K562 (cell line): ENCODE measurements around the gene CNTN2. TPM values are rescaled to one million over a fixed set of nuclear protein-coding genes. Genes with fewer than 3 reads are reported as not detected.

Experiments used
- ATAC-seq: fragments of 200-7000 bp; cut with Tn5 transposase; 3 replicates; pipeline ENCODE4 v1.9.1; 2020; ENCODE audit warnings: moderate library complexity
- BruUV-seq: library from RNA; stranded (reverse); fragments of 400-500 nt; replicated peaks from 2 replicates; lab custom pipeline; 2021; lab: Mats Ljungman, UMichigan
- CTCF ChIA-PET: fragments of 300-600 bp; formaldehyde crosslinking; extraction: SDS; loops from one replicate; lab custom pipeline; 2021; ENCODE audit warnings: low intra/inter-chr PET ratio; lab: Yijun Ruan, JAX
- POLR2A ChIA-PET: fragments of 300-600, 350-650 bp; sonication (Branson Sonifier 250); formaldehyde crosslinking; extraction: SDS; loops from one replicate; lab custom pipeline; 2021; ENCODE audit warnings: antibody characterized with exemption, inconsistent platforms; lab: Yijun Ruan, JAX
- DNase-seq, 4 experiments: peaks; one replicate each; pipeline versions ENCODE4 v3.0.0 to v3.0.0-alpha.2; 2011 to 2018; ENCODE audit warnings: low spot score in 3 of 4, mixed read lengths in 3 of 4; ENCODE audit errors: extremely low read depth in 1 of 4
- FAIRE-seq: peaks from 2 replicates; lab custom pipeline; 2011; peaks lifted over from hg19 to GRCh38; lab: Jason Lieb, UNC
- H2AFZ ChIP-seq: 2 replicates; pipeline ENCODE4 v1.6.0; 2011; ENCODE audit warnings: low read depth, low read length, control low read depth, inconsistent platforms
- H3K27ac ChIP-seq: fragments of 200-600 bp; 3 replicates; pipeline ENCODE4 v1.8.0; 2011; ENCODE audit warnings: low read depth, mild to moderate bottlenecking, control low read depth, inconsistent platforms, low read length, moderate library complexity, mixed read lengths; ENCODE audit errors: extremely low read depth
- H3K27me3 ChIP-seq, 2 experiments: fragments of 300-600 bp in 1 of 2; 2 replicates in 1 of 2; 3 replicates in 1 of 2; pipeline versions ENCODE4 v1.6.0 to v1.8.0; 2011; ENCODE audit warnings: inconsistent platforms in 2 of 2, low read length in 2 of 2, mild to moderate bottlenecking in 1 of 2, mixed read lengths in 1 of 2, moderate library complexity in 1 of 2; ENCODE audit not compliant: control insufficient read depth in 2 of 2, insufficient read depth in 2 of 2
- H3K36me3 ChIP-seq: fragments of 300-600 bp; 3 replicates; pipeline ENCODE4 v1.8.0; 2011; ENCODE audit warnings: mild to moderate bottlenecking, low read length, inconsistent platforms; ENCODE audit not compliant: control insufficient read depth, insufficient read depth
- H3K4me1 ChIP-seq, 2 experiments: fragments of 200-600 bp in 1 of 2; replicated peaks in 1 of 2; 2 replicates in 1 of 2; 3 replicates in 1 of 2; pipeline versions ENCODE4 v1.5.1 to v1.8.0; 2011; ENCODE audit warnings: inconsistent platforms in 2 of 2, low read length in 2 of 2, mild to moderate bottlenecking in 1 of 2, mixed read lengths in 1 of 2, moderate library complexity in 1 of 2; ENCODE audit not compliant: control insufficient read depth in 2 of 2, insufficient read depth in 2 of 2
- H3K4me2 ChIP-seq: 2 replicates; pipeline ENCODE4 v1.6.1; 2011; ENCODE audit warnings: low read length, control low read depth, inconsistent platforms, mixed read lengths; ENCODE audit not compliant: insufficient read depth
- H3K4me3 ChIP-seq: fragments of 200-600 bp; sonication (generic), shearing (Covaris generic); 2 replicates; pipeline ENCODE4 v1.5.1; 2016; ENCODE audit warnings: control low read depth, inconsistent platforms
- H3K79me2 ChIP-seq: fragments of 200-600 bp; 3 replicates; pipeline ENCODE4 v1.8.0; 2011; ENCODE audit warnings: low read length, inconsistent platforms; ENCODE audit not compliant: control insufficient read depth, insufficient read depth
- H3K9ac ChIP-seq, 2 experiments: 2 replicates each; pipeline versions ENCODE4 v1.6.0 to v1.6.1; 2011; ENCODE audit warnings: low read depth in 2 of 2, low read length in 2 of 2, control low read depth in 1 of 2, inconsistent platforms in 1 of 2, mild to moderate bottlenecking in 1 of 2, mixed read lengths in 1 of 2; ENCODE audit not compliant: insufficient read depth in 1 of 2
- H3K9me1 ChIP-seq: one replicate; pipeline ENCODE4 v1.6.0; 2011; ENCODE audit warnings: inconsistent platforms, mild to moderate bottlenecking, low read length, moderate library complexity; ENCODE audit not compliant: control insufficient read depth, insufficient read depth
- H3K9me3 ChIP-seq: replicated peaks from 2 replicates; pipeline ENCODE4 v1.5.1; 2011; ENCODE audit warnings: low read depth, low read length, inconsistent platforms; ENCODE audit not compliant: control insufficient read depth, insufficient read depth
- H4K20me1 ChIP-seq: replicated peaks from 2 replicates; pipeline ENCODE4 v1.6.1; 2011; ENCODE audit warnings: low read length, inconsistent platforms, mixed read lengths; ENCODE audit not compliant: control insufficient read depth, insufficient read depth
- CBFB ChIP-seq: sonication (generic); formaldehyde crosslinking; IDR thresholded peaks from 2 replicates; pipeline ENCODE4 v1.4.0; 2020; ENCODE audit warnings: mild to moderate bottlenecking, missing genetic modification reagents
- JUND ChIP-seq, 2 experiments: IDR thresholded peaks; 2 replicates in 1 of 2; 3 replicates in 1 of 2; pipeline ENCODE4 v1.6.1; 2011; ENCODE audit warnings: borderline replicate concordance in 2 of 2, low read depth in 2 of 2, low read length in 2 of 2, improper control_type of control experiment in 1 of 2, missing biosample characterization in 1 of 2, missing genetic modification characterization in 1 of 2, missing genetic modification reagents in 1 of 2
- NR1H2 ChIP-seq: sonication (generic); formaldehyde crosslinking; IDR thresholded peaks from 2 replicates; pipeline ENCODE4 v1.4.0; 2020; ENCODE audit warnings: mild to moderate bottlenecking, missing genetic modification reagents
- PHF20 ChIP-seq: fragments of 450-650 bp; IDR thresholded peaks from 2 replicates; pipeline ENCODE4 v1.6.1; 2018; ENCODE audit not compliant: partially characterized antibody
- PHTF2 ChIP-seq: fragments of 250-450 bp; sonication (Bioruptor Pico); IDR thresholded peaks from 2 replicates; pipeline ENCODE4 v1.5.0; 2021; ENCODE audit warnings: mild to moderate bottlenecking
- TAF7 ChIP-seq: fragments of 450-650 bp; IDR thresholded peaks from 2 replicates; pipeline ENCODE4 v1.6.1; 2016; ENCODE audit warnings: missing genetic modification characterization, missing compliant biosample characterization
- ZNF280B ChIP-seq: fragments of 250-450 bp; sonication (Bioruptor Pico); IDR thresholded peaks from 2 replicates; pipeline ENCODE4 v1.5.1; 2021; ENCODE audit warnings: mild to moderate bottlenecking
- WGBS: fragments of 100-300 bp; shearing (Covaris generic); methylation state at CpG from one replicate; pipeline ENCODE4 v1.1.6; 2016; ENCODE audit warnings: low coverage, mixed read lengths; ENCODE audit not compliant: insufficient coverage; ENCODE audit errors: missing lambda C conversion rate; 5-methylcytosine and 5-hydroxymethylcytosine counted together
- in situ Hi-C: fragments of 300-500 bp; cut with MboI; formaldehyde crosslinking; loops from 4 replicates; pipeline ENCODE4 v1.15.0; 2018; ENCODE audit warnings: inconsistent platforms, mixed read lengths
- intact Hi-C: fragments of 100-400 bp; cut with micrococcal nuclease; formaldehyde crosslinking; loops from 2 replicates; pipeline ENCODE4 v1.14.2; 2022
- polyA plus RNA-seq, 8 experiments: library from polyadenylated mRNA; depleted of rRNA in 4 of 8; stranded (reverse) in 5 of 8; unstranded in 3 of 8; fragments of >200 nt; fragmentation: Nextera tagmentation in 2 of 8; fragmentation: Illumina TruSeq in 1 of 8; extraction: Ambion mirVana in 2 of 8; extraction: Trizol in 1 of 8; gene quantifications; 2 replicates each; pipeline versions ENCODE4 v1.2.1 to v1.2.3, GENCODE V29; 2011 to 2014; ENCODE audit warnings: inconsistent platforms in 1 of 8, missing spikeins in 1 of 8
- total RNA-seq, 7 experiments: library from RNA; depleted of rRNA in 6 of 7; stranded (reverse); fragments of >200 nt in 6 of 7; fragmentation: Illumina TruSeq in 2 of 7; extraction: Trizol in 2 of 7; gene quantifications; 2 replicates each; pipeline versions ENCODE4 v1.2.1 to v1.2.3, GENCODE V29; 2011 to 2021; ENCODE audit warnings: low replicate concordance in 1 of 7
- TF ChIP-seq, protein P1 (sequence below): IDR thresholded peaks from 3 replicates; pipeline ENCODE4 v1.6.1; 2011; ENCODE audit warnings: borderline replicate concordance, mild to moderate bottlenecking; ENCODE audit not compliant: insufficient read length, insufficient read depth

The CNTN2 gene
- total and polyA plus RNA-seq, 9 of the 15 experiments (the other 6 are each of a cell fraction or from before 2014, with no cell fraction given): not detected

DNA sequence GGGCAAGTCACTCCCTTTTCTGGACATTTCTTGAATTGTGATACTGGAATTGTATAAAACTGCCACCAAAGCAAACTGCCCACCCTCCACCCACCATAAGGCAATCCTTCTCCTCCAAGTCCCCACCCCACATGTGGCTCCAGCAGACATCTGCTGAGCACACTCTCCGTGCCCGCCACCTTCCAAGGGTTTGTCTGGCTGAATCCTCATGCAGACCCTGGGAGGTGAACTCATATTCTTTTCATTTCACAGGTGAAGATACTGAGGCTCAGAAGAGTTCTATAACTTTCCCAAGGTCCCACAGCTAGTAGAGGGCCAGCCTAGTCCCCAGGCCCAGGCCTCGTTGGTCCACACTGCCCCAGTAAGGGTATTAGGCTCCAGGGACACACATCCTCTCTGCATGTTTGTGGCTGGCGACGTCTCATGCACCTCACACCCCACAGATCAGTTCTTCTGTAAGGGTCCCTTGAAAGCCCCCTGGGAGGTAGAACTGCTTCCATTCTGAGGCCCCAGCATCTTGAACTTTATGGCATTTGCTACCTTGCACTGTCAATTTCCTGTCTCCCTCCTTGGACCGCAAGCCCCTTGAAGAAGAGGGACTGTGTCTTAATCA is 14.1 kb downstream of the CNTN2 start:
- POLR2A ChIA-PET: no interaction called here
- no peak overlapping the region for H2AFZ ChIP-seq
- H3K79me2 ChIP-seq: no peaks in the 10 kb centered on the region
- no peaks in the 10 kb centered on the region for H3K9me1 ChIP-seq
- FAIRE-seq: no peak
- no peak overlapping the region for H3K9ac ChIP-seq
- intact Hi-C loops: no loop called here
- H3K27ac ChIP-seq: no peak overlapping the region
- ATAC-seq: no peak
- H3K27me3 ChIP-seq: peaks cover 50 to 84% of the 10 kb centered on the region in 2 experiments
- no TSS peak for BruUV-seq
- CTCF ChIA-PET: no interaction called here
- no peak for DNase-seq
- H4K20me1 ChIP-seq: peaks cover 29% of the 10 kb centered on the region
- no peak overlapping the region for H3K4me2 ChIP-seq
- no peaks in the 10 kb centered on the region for H3K36me3 ChIP-seq
- in situ Hi-C loops: no loop called here
- peaks cover 0 to 10% of the 10 kb centered on the region in 2 experiments; a peak in 2 of 5 replicates for H3K4me1 ChIP-seq
- H3K4me3 ChIP-seq: no peak overlapping the region
- WGBS: 2% methylated on average over 6 of the region's 6 CpGs
- no peaks in the 10 kb centered on the region for H3K9me3 ChIP-seq
- TF ChIP-seq PHTF2: no peak
- TF ChIP-seq, protein P1, sequence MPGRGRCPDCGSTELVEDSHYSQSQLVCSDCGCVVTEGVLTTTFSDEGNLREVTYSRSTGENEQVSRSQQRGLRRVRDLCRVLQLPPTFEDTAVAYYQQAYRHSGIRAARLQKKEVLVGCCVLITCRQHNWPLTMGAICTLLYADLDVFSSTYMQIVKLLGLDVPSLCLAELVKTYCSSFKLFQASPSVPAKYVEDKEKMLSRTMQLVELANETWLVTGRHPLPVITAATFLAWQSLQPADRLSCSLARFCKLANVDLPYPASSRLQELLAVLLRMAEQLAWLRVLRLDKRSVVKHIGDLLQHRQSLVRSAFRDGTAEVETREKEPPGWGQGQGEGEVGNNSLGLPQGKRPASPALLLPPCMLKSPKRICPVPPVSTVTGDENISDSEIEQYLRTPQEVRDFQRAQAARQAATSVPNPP: no peak
- TF ChIP-seq TAF7 (tag): no peak
- TF ChIP-seq NR1H2 (CRISPR knock-in tag): no peak
- no peak for TF ChIP-seq ZNF280B (CRISPR knock-in tag)
- no peak for TF ChIP-seq CBFB (CRISPR knock-in tag)
- no peak for TF ChIP-seq PHF20
- TF ChIP-seq JUND (IDR thresholded peaks at IDR 0.05; ENCODE audit: borderline replicate concordance, low read depth, low read length): no peak
- TF ChIP-seq JUND (tag; IDR thresholded peaks at IDR 0.05; ENCODE audit: borderline replicate concordance, low read depth, low read length): no peak
